NCI-H2081 treated with DMSO at 0.1 percent for 48 hours (cell line): ENCODE results near the gene SYF2.
"Not testable (repeated sequence)": the region's sequence is repeated elsewhere in the genome, so short reads cannot be mapped to it uniquely, and the experiment has no call there.

Source experiments
- DNase-seq: peaks from one replicate; lab custom pipeline; 2025; lab: John Stamatoyannopoulos, UW

Gene SYF2

DNA sequence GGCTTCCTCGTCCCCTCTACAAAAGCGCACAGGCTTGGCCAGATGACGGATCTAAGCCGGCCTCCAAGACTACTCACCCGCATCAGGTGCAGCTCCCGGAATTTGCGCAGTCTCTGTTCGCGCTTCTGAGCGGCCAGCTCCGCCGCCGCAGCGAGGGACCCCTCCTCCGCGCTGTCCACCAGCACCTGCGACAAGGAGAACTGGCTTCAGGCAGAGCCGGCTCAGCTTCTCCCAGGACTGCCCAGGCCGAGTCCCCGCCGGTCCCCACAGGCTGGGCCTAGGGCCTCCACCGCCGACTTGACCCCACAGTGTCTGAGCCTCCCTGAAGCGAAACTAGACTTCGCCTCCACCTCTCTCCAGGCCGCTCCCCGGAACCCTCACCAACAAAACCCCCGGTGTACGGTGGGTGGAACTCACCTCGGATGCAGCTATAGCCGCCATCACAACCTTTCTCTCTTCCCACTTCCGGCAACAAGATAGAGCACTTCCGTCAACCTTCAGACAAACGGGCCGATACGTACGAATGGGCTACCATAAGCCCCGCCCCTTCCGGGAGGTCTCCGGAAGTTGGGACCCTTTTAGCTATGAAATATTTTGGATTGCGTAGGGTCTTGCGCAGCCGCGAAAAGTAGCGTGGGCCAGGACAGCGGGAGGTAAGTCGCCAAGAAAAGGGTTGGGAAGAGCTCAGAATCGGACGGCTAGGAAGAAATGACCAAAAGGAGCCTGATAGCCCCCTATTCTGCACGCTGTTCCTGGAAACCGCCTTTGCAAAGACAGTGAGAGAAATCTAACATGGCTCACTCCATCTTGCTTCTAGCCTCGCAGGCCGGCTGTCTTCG is at the start of gene SYF2:
Gene SYF2, minus strand, starts transcription at position 476 of the 839 bp plus-strand sequence. Its CDS starts 35 bp downstream, at position 441.
- peak; percentile 78 for DNase-seq

DNA sequence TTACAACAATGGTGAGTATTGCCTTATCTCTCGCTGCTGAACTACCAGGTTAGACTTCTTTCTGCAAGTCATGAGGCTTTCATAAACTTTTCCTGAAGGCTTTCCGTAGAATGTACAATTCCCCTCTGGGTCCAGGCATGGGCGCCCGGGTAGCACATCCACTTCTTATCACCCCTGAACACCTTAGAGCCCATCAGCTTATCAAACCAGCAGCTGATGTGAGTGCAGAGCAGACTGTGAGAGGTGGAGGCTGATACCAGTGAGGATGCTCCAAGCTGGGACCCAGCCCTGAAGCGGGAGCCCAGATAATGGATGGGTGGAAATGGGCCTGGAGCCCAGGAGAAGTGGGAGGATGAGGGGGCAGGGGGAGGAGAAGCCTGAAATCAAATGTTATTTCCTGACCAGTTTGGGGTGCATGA is 47.4 kb upstream of the SYF2 start:
- DNase-seq = not testable (repeated sequence)

DNA sequence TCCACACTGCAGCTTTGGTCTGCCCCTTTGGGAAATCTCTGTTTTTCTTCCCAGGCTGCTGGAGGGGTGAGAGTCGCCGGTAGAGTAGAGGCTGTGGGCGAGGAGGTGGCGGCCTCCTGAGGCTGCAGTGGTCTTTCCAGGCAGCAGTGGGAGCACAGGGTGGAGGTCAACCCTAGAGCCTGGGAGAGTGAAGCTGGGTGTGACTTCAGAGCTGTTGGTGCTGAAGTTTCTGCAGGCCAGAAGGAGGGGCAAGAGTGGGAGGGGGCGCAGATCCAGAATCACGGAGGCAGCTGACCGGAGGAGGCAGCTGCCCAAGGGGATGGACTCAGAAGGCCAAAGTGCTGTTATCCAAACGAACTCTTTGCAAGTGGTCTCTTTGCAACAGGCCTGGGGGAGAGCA is 46.5 kb upstream of the SYF2 start:
- DNase-seq = not testable (repeated sequence)

DNA sequence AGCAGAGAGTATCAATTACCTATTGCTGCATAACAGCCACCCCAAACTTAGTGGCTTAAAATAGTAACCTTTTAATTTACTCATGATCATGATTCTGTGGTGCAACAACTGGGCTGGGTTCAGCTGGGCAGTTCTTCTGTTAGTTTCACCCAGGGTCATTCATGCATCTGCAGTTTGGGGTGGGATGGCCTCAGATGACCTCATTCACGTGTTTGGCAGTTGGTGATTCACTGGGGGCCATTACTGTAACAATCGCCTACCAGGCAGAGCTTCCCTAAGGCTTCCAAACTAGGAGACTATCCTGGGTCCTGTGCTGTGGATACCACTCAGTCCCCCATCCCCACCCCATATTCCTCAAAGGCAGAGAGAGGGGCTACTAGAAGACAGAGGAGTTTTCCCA is 46.1 kb upstream of the SYF2 start:
- not testable (repeated sequence) for DNase-seq

DNA sequence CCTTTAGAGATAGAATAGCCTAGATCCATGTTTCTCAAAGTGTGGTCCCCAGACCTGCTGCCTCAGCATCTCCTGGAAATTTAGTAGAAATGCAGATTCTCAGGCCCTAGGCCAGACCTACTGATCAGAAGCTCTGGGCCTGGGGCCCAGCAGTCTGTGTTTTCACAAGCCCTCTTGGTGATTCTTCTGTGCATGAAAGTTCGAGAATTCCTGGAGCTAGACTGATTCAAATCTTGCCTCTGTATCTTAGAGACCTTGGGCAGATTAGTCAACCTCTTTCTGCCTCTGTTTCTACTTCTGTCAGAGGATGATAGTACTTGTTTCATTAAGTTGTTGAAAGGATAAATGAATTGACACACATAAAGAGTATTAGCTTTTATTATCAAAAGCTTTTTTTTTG is 45.0 kb upstream of the SYF2 start:
- DNase-seq = not testable (repeated sequence)

DNA sequence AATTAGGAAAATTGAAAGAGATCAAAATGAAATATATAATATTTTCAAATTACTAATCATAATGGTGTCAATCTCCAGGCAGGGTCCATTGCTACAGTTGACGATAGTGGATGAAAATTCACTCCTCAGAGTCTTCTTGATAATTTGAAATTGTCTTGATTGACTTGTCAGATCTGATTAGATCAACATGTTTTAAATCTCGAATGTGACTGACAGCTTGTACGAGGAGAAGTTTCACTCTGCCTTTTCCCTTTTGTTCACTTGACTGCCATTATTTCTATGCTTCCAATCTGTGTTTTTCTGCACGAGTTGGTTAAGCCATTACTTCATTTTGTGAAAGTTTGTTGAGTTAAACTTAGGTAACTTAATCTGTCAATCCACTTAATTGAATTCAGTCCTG is 43.3 kb upstream of the SYF2 start:
- DNase-seq = not testable (repeated sequence)

DNA sequence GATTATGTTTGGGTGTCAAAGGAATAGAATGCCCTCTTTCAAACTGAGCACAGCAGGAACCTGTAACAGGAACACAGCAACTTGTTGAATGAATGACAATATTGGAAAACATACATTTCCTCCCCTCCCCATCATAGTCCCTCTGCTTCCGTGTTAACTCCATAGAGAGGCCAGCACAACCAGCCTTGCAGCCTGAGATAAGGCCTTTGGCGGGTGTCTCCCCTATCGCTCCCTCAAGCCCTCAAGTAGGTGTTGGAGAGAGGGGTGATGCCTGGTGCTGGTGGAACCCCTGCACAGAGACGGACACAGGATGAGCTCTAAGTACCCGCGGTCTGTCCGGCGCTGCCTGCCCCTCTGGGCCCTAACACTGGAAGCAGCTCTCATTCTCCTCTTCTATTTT is 39.9 kb upstream of the SYF2 start, which contains the start of gene RHD:
Gene RHD, plus strand, starts transcription at position 272 of the 400 bp plus-strand sequence. Its CDS starts 39 bp downstream, at position 311.
- not testable (repeated sequence) for DNase-seq

DNA sequence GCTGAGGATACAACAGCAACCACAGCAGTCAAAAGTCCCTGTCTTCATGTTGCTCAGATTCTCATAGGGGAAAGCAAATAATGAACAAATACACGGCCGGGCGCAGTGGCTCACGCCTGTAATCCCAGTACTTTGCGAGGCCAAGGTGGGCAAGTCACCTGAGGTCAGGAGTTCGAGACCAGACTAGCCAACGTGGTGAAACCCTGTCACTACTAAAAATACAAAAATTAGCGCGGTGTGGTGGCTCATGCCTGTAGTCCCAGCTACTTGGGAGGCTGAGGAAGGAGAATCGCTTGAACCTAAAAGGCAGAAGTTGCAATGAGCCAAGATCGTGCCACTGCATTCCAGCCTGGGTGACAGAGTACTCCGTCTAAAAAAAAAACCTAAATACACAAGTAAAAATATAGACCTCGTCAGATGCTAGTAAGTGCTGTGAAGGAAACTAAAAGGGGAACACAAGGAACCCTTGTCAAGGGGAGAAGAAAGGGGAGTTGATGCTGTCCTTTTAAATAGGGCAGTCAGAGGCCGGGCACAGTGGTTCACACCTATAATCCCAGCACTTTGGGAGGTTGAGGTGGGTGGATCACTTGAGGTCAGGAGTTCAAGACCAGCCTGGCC is 36.0 kb upstream of the SYF2 start:
- DNase-seq = not testable (repeated sequence)

DNA sequence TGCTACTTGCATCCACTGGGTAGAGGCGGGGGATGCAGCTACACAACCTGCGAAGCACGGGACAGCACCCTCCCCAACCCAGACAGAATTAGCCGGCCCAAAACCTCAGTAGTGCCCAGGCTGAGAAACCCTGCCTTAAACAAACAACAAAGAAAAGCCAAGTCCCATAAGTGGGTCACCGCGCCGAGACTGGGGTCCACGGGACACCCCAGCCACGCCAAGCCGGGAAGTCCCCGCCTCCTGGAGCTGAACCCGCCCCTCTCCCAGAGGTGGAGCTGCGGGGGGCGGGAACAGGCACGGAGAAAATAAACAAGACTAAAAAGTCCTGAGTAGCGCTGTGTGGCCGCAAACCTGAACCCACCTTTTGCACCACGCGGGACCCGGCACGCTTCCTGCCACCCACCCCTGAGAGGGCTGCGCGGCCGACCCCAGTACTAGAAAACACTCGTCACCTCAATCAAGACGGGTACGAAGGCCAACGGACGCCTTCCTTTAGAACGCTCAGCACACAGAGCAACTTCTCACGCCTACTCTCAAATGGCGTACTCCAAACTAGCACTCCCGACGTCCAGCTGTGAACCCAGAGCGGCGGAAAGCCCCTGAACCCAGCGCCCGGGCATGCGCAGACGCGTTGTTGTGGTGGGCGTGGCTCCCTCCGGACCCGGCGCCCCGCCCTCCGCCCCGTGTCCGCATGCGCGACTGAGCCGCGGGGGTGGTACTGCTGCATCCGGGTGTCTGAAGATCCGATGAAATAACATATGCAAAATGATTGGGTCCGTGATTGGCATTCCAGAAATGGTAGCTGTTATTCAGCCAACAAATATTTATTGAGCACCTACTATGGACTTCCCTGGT is 35.2 kb upstream of the SYF2 start:
- not testable (repeated sequence) for DNase-seq

DNA sequence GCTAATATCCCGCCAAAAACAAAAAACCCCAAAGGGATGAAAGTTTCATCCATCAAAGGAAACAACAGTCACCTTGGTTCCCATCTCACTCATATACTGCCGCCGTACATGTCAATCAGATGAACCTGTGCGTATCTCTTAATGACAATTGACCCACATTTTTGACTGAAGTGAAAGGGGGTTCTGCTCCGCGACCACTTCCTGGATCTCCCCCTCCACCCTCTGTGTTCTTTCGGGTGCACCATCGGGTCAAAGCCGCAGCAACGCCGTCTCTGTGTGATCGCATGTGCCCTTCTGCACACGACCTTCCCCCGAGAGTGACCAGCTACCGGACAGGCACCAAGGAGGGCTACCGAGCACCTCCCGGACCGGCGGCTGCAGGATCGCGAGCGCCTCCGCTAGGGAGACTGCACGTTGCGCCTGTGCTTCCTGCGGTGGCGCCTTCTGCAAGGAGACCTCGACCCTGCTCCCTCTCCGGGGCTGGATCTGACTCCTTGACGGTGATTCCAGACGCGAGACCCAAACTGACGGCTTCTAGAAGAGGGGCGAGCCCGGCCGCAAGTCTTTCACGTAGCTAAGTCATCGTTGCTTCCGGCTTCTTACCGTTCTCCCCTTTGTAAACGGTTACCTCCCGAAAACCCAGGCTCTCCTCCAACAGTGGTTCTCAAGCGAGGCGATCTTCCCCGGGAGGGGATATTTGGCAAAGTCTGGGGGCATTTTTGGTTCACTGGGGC is 34.4 kb upstream of the SYF2 start:
- not testable (repeated sequence) for DNase-seq

DNA sequence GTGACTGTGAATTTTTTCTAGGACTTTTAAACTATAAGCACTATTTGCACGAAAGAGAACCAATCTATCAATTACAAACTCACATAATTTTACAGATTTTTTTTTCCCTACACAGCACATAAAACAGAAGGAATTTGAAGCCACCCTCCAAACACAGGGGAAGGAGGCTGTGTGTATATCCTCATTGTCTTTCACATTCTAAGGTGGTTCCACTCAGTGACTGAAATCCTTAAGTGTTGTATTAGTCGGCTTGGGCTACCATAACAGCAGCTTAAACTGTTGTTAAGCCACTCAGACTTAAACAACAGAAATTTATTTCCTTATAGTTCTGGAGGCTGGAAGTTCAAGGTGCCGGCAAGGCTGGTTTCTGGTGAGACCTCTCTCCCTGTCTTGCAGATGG is 28.0 kb upstream of the SYF2 start:
- not testable (repeated sequence) for DNase-seq

DNA sequence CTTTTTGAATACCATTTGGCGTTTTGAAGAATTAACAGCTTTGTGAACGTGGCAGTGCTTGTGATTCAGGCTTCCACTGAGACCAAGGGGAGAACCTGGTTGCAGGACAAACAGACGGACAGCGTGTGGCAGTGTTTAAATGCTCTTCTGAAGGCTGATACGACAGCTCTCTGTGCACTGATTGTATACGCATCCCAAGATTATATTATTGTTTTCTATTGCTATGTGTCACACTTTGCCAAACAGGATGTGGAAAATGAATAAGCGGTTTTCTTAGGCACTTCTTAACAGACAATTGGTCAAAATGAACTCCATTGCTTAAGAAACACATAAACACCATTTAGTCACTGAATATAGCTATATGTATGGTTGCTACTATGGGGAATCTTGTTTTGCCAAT is 27.5 kb upstream of the SYF2 start:
- not testable (repeated sequence) for DNase-seq

DNA sequence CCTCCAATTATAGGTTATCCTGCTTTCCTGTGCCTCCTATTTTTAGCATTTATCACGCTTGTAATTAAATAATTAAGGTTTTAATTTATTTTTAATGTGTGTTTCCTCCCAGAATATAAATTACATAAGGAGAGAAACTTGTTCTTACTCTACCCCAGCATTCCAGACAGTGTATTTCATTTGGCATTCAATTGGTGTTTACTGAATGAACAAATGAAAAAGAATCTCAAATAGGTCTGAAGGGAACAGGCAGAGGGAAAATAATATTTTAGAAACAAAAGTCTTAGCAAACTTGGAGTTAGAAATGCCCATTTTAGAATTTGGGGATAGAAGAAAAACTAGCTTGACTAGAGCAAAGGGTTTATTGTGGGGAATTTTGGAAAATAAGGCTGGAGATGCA is 24.9 kb upstream of the SYF2 start:
- DNase-seq = no peak

DNA sequence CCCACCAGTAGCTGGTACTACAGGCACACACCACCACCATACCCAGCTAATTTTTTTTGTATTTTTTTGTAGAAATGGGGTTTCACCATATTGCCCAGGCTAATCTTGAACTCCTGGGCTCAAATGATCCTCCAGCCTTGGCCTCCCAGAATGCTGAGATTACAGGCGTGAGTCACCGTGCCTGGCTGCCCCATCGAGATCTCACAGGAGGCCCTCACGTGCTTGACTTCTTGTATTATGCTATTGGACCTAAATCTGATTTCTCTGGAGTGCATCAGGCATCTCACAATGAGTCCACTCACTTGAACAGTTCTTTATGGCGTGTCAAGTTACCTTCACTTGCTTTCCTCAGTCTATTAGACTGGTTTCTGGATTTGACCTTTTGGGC is 24.3 kb upstream of the SYF2 start:
- no peak for DNase-seq

DNA sequence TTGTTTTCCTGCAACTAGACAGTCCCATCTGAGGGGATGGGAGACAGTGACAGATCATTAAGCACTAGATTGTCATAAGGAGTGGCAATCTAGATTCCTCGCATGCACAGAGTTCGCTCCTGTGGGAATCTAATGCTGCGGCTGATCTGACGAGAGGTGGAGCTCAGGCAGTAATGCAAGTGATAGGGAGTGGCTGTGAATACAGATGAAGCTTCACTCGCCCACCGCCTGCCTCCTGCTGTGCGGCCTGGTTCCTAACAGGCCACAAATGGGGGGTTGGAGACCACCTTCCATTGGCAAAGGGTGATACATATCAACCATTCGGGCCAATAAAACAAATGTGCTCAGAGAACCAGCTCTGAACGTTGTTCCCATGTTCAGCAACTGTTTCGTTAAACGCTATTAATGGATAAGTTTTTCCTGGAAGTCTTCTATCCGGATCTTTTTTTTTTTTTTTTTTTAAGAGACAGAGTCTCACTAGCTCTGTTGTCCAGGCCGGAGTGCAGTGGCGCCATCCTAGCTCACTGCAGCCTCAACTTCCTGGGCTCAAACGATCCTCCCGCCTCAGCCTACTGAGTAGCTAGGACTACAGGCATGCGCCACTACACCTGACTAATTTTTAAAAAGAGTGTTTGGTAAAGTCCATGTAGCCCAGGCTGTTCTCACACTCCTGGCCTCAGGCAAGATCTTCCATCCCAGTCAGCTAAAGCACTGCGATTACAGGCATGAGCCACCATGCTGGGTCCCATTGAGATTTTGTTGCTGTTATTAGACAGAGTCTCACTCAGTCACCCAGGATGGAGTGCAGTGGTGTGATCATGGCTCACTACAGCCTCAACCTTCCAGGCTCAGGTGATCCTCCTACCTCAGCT is 23.6 kb upstream of the SYF2 start:
- no peak for DNase-seq

DNA sequence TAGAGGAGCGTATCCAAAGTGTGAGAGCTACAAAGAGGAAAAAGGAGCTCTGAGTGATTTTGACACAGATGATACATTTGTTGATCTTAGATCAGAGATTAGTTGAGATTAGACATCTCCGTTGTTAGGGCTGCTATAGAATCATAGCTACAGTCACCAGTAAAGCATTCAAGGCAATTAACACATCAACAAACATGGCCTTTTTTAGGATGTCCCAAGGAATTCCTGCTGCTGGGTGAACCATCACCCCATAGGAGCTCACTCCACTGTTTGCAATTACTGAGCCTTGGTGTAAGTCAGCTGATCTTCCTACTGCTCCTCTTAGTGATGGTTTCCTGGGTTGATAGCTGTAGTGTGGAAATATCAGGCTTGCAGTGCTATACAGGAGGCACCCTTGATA is 21.6 kb upstream of the SYF2 start:
- DNase-seq = no peak

DNA sequence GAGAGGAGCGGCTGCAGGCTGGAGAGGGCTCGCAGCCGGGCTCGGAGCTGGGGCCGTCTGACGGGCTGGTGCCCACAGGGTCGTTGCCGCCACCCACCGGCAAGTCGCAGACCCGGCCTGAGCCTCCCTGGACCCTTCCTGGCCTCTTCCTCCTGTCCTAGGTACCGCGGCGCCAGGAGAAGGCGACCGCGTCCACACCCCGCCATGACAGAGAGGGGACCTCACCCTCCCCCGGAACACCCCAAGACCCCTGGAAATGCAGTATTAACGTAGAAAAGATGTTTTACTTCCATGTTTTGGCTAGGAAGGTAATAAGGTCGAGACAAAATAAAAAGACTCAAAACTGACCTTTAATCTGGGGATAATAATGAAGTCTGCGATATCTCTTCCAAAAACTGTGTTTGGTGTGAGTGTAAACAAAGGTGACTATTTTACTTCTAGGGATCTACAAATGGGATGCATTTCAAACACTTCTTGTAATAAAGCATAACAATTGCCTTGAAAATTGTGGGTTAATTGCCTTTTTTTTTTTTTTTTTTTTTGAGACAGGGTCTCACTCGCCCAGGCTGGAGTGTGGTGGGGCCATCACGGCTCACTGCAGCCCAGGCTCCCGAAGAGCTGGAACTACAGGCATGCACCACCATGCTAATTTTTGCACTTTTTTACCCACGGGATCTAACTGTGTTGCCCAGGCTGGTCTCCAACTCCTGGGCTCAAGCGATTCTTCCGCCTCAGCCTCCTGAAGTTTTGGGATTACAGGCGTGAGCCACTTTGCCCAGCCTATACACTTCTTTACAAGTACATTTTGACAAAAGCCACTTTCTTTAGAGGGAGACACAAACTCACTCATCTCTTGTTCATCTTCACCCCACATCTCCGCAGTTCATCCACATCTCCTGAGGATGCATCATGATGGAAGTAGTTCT is 15.8 kb upstream of the SYF2 start:
- DNase-seq = no peak

DNA sequence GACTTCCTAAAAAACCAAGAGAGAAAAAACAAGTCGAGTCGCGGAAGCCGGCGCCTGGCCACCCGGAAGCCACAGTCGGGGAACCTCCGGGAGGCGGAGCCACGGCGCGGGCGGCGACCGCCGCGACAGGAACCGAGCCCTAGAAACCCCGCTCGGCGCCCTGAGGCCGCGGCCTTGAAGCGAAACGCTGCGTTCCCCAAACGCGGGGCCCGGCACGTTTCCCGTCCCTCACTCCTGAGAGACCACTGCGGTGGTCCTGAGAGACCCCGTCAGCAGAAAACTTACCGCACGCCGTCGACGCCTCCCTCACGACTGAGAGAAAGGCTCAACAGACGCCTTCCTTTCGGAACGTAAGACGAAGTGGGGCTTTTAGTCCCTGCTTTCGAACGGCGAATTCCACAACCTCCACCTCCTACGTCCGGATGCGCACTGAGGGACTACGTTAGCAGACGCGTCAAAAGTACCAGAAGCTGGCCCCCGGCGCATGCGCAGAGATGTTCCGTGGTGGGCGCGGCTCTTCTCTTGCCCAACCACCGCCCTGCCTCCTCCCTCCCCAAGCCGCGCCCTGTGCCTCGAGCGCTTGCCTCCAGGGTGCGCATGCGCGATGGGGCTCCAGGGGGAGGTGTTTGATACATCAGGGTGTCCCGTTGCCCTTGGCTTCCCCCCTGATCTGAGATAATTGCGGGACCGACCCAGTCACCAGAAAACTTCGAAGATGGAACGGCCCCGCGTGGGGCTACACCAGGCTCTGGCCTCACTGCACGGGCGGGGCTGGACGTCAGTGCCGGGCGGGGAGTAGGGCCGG is 14.9 kb upstream of the SYF2 start, which contains the start of gene RSRP1:
Gene RSRP1, minus strand, starts transcription at position 431 of the 805 bp plus-strand sequence. CDS start 491 bp downstream, outside the sequence.
- peak; percentile 89 for DNase-seq
